Suppressor macrophage (primary cell): ENCODE results near the gene SND1.
A peak's percentile ranks its signal among the peaks of the same experiment; 100 is the strongest.

Experiments used
- DNase-seq, 4 experiments: peaks; one replicate each; pipeline ENCODE4 v3.0.0-alpha.2; 2020 to 2022

The SND1 gene

DNA sequence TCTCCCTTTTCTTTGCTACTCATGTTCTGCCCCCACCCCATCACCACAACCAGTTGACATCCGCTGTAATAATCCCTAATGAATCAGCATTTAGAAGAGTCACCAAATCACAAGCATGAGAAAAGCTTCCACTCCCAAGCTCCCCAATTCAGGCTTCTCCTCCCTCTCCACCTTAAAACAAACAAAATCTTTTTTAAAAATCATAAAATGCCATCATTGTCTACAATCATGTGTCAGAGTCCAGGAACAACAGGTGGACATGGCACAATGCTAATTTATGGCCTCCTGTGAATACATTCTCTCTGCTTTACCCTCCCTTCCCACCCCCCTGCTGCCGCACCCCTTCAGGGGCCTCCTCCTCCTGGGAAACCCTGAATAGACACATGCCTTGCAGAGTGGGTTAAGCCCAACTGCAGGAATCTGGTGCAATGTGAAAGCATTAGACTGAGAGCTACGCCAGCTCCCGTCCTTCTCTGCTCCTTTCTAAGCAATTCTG is 375.5 kb downstream of the SND1 start:
- DNase-seq: no peak

DNA sequence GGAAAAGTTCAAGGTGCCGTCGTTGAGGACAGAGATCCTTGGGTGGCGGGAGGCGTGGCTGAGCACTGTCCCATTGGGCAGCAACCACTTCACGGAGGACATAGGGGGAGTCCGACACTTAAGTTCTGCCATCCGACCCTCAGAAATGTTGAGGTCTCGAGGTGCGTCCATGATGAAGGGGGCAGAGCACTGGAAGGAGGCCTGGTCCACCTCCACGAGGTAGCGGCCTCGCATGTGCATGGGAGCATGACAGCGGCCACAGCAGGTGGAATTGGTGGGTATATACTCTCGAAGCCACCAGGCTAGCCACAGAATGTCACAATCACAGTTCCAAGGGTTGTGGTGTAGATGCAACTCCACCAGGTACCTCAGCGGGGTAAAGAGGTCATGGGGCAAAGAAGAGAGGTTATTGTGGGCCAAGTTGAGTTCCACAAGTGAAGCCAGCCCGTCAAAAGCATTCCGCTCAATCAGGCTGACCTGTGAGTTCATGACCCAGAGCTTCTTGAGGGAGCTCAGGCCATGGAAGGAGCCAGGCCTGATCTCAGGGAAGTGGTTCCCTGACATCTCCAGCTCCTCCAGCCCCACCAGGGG is 377.5 kb downstream of the SND1 start:
- no peak for DNase-seq

DNA sequence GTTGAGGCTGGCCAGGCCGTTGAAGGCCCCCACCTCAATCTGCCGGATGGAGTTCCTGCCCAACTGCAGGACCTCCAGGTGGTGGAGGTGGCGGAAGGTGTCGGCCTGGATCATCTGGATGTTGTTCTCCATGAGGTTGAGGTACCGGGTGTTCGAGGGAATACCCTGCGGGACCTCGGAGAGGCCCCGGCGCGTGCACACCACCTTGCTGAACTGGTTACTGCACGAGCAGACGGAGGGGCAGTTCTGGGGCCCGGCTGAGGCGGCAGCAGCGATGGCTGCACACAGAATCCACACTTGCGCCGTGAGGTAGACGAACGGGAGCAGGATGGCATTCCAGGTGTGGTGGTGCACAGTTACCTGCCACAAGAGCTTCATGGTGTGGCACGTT is 378.3 kb downstream of the SND1 start:
- no peak for DNase-seq

DNA sequence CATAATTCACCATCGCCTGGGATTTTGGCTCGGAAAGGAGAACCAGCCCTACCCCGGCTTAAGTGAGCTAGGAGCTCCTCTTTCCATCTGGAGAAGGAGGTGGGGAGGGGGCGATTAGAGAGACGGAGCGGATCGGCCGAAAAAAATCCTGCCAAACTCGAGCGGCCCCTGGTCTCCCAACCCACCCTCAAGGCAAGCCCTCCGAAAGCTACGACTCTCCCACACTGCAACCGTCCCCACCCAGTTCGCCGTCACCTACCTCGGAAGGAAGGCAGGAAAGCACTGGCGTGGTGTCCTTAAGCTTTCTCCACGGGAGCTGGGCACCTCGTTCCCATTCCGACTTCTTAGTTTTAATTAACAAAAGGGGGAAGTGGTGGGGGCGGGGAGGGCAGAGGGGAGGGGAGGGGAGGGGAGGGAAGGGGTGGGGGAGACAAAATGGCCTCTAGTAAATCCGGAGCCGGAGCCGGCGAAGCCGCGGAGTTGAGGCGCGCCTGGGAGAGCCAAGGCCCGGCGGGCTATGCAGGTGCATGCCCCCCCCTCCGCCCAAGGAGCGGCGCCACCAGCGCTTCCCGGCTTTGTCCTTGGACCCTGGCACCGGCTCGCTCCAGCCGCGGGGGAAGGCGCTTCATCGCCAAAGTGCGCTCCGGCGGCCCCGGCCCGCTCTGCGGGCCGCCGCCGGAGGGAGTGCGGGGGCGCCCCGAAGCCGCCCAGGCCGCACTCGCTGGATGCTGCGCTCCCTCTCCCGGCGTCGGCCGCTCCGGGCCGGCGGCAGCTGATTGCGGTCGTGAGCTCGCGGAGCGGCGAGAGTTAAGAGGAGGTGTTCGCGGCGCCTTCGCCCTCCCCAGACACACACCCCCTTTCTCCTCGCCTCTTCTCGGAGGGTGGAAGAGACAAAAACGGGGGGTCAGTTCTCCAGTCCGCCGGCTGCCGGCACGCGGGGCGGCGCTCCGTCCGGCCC is 378.9 kb downstream of the SND1 start, which contains the start of gene LRRC4:
LRRC4 (minus strand) TSS at position 784 of the 958 bp plus-strand sequence. CDS start 797 bp downstream, outside the sequence.
- DNase-seq: peak; percentile 36 to 68 (median 56)

GRCh38 chr7:128031901-128032604 is 380.1 kb downstream of the SND1 start:
- DNase-seq: peak; percentile 72 to 89 (median 80)

GRCh38 chr7:128032605-128033235 is 380.7 kb downstream of the SND1 start:
- DNase-seq: peak; percentile 49 to 59 (median 55)

GRCh38 chr7:128033246-128033645 is 381.3 kb downstream of the SND1 start:
- no peak for DNase-seq

- DNase-seq: no peak
These were observed 382.8 kb downstream of the SND1 start for GRCh38 chr7:128034825-128035224.

DNA sequence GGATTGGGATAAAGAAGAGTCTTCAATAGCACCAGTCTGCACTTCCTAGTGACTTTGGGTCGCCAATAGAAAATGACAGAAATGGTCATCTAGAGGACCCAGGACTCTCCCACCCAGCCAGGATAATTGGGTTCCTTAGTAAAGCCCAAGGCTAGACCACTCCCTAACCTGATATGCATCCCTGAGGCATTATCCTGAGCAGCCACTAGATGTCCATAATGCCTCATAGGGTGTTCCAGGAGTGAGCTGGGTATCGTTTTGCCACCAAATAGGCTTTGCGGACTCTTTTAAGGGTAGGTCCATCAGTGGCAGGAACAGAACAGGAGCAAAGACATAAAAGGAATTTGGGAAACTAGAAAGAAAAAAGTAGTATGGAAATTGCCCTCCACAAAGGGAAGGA is 383.7 kb downstream of the SND1 start:
- no peak for DNase-seq

- no peak for DNase-seq
These were observed 384.4 kb downstream of the SND1 start for GRCh38 chr7:128036226-128036940.

- no peak for DNase-seq
These were observed 385.1 kb downstream of the SND1 start for GRCh38 chr7:128037081-128037480.

GRCh38 chr7:128037880-128038619 is 386.1 kb downstream of the SND1 start:
- no peak for DNase-seq

GRCh38 chr7:128039544-128039953 is 387.6 kb downstream of the SND1 start:
- DNase-seq: no peak

- no peak for DNase-seq
These were observed 388.2 kb downstream of the SND1 start for GRCh38 chr7:128040205-128040604.

- DNase-seq: peak in 3 of 4 experiments; percentile 24 to 62 (median 50)
These were observed 389.2 kb downstream of the SND1 start for GRCh38 chr7:128041203-128041602.

DNA sequence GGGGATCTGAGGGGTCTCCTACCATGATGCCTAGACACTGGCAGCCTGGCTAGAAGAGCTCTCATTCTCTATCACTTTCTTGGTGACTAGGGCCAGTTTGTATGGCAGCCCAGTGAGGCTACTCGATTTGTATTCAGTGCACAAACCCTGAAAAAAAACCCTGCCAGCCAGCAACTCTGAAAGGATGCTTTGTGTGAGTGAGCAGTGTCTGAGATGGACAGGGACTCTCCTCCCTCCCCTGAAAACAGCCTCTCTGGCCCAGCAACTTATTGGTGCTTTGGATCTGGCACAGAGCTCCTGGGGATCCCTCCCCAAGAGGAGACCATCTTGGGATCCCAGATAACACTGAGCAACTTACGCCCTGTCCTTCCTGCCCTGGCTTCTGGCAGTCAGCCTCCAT is 390.0 kb downstream of the SND1 start:
- no peak for DNase-seq

DNA sequence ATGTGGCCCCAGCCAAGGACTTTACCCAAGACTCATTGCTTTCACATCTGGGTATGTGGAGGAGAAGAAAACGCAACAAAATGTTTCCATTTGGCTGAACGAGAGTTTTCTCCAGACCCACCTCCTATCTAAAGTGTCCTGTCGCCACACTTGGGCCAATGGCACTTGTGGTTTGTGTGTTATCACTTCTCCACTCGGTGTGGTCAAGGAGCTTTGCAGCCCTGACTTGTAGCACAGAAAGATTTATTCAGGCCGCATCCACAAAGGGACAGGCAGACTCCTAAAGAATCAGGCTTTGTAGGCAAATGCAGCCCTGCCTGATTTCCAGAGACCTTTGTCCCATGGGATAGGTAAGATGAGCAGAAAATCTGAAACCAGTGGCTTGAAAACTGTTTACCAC is 392.1 kb downstream of the SND1 start:
- no peak for DNase-seq

GRCh38 chr7:128045158-128045557 is 393.2 kb downstream of the SND1 start:
- DNase-seq: no peak

DNA sequence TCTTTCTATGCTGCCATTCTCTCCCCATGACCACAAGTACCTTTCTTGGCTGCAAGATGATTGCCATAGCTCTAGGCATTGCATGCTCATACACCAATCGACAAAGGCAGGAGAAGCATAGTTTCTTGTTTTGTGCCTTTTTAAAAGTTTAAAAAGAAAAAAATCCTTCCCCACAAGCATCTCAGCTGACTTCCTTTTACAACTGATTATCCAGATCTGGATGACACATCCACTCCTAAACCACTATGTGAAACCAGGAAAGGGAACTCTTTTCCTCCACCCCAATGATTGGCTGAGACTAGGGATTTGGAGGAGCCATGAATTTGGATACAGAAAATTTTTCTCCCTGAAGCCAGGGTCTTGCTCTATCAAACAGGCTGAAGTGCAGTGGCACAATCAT is 393.8 kb downstream of the SND1 start:
- DNase-seq: peak; percentile 32 to 68 (median 54)

- DNase-seq: no peak
These were observed 400.4 kb downstream of the SND1 start for GRCh38 chr7:128052404-128052803.

GRCh38 chr7:128053023-128053422 is 401.0 kb downstream of the SND1 start:
- peak; percentile 45 to 68 (median 54) for DNase-seq
